Chondrocyte (in vitro differentiated cells): ENCODE measurements around the gene TREH. TPM values are rescaled to one million over a fixed set of nuclear protein-coding genes. Genes with fewer than 3 reads are reported as not detected.

Source experiments
- DNase-seq: peaks from one replicate; pipeline ENCODE4 v3.0.0; 2021; ENCODE audit warnings: mixed read lengths, low spot score
- H3K27ac Mint-ChIP-seq: one replicate; pipeline ENCODE4 v1.8.0; 2021; ENCODE audit warnings: mild to moderate bottlenecking, moderate library complexity, mixed read lengths; ENCODE audit not compliant: unreplicated experiment
- H3K27me3 Mint-ChIP-seq: 2 replicates; pipeline ENCODE4 v1.8.0; 2021; ENCODE audit warnings: low read depth, mixed read lengths
- H3K36me3 Mint-ChIP-seq: 2 replicates; pipeline ENCODE4 v1.8.0; 2021; ENCODE audit warnings: low read depth, mixed read lengths
- H3K4me1 Mint-ChIP-seq: 2 replicates; pipeline ENCODE4 v1.8.0; 2021; ENCODE audit warnings: low read depth, mild to moderate bottlenecking, mixed read lengths
- H3K4me3 Mint-ChIP-seq: one replicate; pipeline ENCODE4 v1.8.0; 2021; ENCODE audit warnings: mild to moderate bottlenecking, moderate library complexity, mixed read lengths; ENCODE audit not compliant: unreplicated experiment
- H3K9me3 Mint-ChIP-seq: 2 replicates; pipeline ENCODE4 v1.8.0; 2021; ENCODE audit warnings: low read depth, mixed read lengths
- total RNA-seq: library from RNA; stranded (reverse); gene quantifications from 3 replicates; pipeline ENCODE4 v1.2.1, GENCODE V29; 2021
- TF ChIP-seq, protein P1 (sequence below): fragments of 200-600 bp; sonication (generic); IDR thresholded peaks from 2 replicates; pipeline ENCODE4 v1.5.0; 2021; ENCODE audit warnings: antibody characterized with exemption, mild to moderate bottlenecking, moderate library complexity

The TREH gene
- total RNA-seq, 1 donor from 2014 or later: not detected

DNA sequence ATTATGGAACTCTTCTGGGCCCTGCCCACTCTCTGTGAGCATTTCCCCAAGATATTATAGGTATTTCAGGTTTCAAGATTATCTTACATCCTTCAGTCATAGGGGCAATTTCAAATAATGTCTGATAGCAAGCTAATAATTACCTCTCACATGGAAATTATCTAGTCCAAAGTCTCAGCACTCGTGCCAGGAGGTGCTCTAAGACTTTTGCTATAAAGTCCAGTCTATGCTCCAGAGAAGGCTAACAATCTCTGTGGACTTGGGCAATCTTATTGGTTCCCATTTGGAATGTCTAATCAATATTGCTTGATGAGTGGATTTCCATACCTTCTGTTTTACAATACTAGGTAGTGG, 5.4 kb downstream of the TREH start:
- Mint-ChIP-seq H3K4me1 (no peaks in the 10 kb centered on the region), H3K9me3 (peaks cover 18% of the 10 kb centered on the region)
- TF ChIP-seq, protein P1, sequence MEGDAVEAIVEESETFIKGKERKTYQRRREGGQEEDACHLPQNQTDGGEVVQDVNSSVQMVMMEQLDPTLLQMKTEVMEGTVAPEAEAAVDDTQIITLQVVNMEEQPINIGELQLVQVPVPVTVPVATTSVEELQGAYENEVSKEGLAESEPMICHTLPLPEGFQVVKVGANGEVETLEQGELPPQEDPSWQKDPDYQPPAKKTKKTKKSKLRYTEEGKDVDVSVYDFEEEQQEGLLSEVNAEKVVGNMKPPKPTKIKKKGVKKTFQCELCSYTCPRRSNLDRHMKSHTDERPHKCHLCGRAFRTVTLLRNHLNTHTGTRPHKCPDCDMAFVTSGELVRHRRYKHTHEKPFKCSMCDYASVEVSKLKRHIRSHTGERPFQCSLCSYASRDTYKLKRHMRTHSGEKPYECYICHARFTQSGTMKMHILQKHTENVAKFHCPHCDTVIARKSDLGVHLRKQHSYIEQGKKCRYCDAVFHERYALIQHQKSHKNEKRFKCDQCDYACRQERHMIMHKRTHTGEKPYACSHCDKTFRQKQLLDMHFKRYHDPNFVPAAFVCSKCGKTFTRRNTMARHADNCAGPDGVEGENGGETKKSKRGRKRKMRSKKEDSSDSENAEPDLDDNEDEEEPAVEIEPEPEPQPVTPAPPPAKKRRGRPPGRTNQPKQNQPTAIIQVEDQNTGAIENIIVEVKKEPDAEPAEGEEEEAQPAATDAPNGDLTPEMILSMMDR: no peak

DNA sequence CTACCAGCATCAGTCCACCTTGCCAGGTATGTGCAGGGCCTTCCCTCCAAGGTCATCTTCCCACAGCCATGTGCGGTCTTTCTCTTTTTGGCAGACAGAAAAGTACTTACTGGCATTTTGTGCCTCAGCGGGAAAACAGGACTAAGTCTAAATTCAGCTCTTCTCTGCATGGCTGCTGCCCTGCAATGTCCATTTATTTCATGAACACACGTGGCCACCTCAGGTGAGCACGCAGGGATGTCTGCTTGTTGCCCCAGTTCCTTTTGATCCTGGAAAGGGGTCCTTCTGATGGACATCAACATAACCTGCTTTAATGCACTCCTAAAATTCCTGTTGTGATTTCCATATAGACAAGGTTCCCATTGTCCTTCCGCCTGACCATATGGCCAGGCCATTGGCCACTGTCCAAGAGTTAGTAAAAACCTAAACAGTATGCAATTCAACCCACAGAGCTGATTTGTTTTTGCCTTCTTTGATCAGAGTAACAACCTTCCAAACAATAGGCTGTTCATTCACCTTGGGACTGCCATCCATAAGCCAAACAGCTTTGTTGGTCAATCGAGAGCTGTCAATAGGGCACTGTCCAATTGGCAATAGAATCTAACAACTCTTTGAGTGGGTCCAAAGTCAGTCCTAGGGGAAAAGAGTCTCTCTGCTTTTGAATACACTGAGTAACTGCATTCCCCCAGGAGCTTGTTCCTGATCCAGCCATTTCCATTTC, 5.9 kb downstream of the TREH start:
- Mint-ChIP-seq H3K27me3 (peaks cover 3% of the 10 kb centered on the region), H3K36me3 (no peaks in the 10 kb centered on the region)

More for the DNA sequence above, 5.4 kb downstream of the TREH start:
- peaks cover 3% of the 10 kb centered on the region for H3K27me3 Mint-ChIP-seq
- H3K27ac Mint-ChIP-seq: no peak overlapping the region
- no peak for DNase-seq
- H3K4me3 Mint-ChIP-seq: no peak overlapping the region
- H3K36me3 Mint-ChIP-seq: no peaks in the 10 kb centered on the region

DNA sequence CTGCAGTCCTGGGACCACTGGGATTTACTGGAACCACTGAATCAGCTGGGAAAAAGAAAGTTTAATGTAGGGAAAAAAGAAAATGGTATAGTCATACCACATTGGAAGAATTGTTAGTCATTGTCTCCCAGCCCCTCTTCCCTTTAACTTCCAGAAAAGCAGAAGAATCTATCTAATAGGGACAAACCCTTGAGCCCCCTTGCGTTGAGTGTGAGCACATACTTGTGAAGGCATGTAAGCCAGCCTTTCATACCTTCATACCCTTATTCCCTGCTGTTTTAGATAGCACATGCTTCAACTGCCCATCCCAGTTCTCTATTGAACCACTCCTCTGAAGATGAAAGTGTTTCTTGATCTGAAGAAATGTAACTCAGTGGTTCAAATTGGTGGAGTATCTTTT, 6.6 kb downstream of the TREH start:
- Mint-ChIP-seq H3K36me3 (no peaks in the 10 kb centered on the region), H3K4me3 (no peak overlapping the region), H3K9me3 (peaks cover 18% of the 10 kb centered on the region), H3K4me1 (no peaks in the 10 kb centered on the region), H3K27ac (no peak overlapping the region), H3K27me3 (peaks cover 3% of the 10 kb centered on the region)
- TF ChIP-seq, protein P1: peak; percentile 49
- DNase-seq: no peak

More for the DNA sequence above, 5.9 kb downstream of the TREH start:
- peaks cover 18% of the 10 kb centered on the region for H3K9me3 Mint-ChIP-seq
- no peak overlapping the region for H3K27ac Mint-ChIP-seq
- TF ChIP-seq, protein P1: no peak
- DNase-seq: no peak
- no peak overlapping the region for H3K4me3 Mint-ChIP-seq
- H3K4me1 Mint-ChIP-seq: no peaks in the 10 kb centered on the region

DNA sequence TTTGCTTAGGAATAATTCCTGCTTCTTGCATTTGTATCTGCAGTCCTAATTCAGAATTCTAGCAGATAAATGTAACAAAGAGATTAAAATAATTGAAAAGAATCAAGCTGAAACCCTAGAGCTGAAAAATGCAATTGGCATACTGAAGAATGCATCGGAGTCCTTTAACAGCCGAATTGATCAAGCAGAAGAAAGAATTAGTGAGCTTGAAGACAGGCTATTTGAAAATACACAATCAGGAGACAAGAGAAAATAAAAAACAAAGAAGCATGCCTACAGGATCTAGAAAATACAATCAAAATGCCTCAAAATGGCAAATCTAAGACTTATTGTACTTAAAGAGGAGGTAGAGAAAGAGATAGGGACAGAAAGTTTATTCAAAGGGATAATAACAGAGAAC, 8.2 kb downstream of the TREH start:
- H3K4me3 Mint-ChIP-seq: no peak overlapping the region
- TF ChIP-seq, protein P1: no peak
- H3K4me1 Mint-ChIP-seq: no peaks in the 10 kb centered on the region
- H3K36me3 Mint-ChIP-seq: no peaks in the 10 kb centered on the region
- DNase-seq: no peak
- H3K9me3 Mint-ChIP-seq: peaks cover 18% of the 10 kb centered on the region
- no peak overlapping the region for H3K27ac Mint-ChIP-seq
- H3K27me3 Mint-ChIP-seq: peaks cover 3% of the 10 kb centered on the region

DNA sequence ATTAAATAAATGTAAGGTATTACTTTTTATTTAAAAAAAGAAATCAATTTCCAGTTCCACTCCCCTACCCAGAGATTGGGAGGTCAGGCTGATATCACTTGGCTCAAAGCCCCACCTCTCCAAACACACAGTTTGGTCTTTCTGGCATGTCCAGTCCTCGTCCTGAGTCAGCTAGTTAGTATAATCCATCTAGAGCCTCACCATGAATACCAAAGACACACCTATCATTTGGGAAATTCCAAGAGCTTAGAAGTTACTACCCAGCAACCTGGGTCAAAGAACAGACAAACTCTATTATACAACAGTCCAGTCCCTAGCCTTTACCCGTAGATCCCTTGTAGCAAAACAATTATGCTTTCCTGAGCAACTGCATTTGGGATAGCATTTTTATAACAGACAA, 9.4 kb downstream of the TREH start:
- Mint-ChIP-seq H3K36me3 (no peaks in the 10 kb centered on the region), H3K27me3 (peaks cover 3% of the 10 kb centered on the region), H3K27ac (no peak overlapping the region), H3K4me1 (no peaks in the 10 kb centered on the region), H3K4me3 (no peak overlapping the region), H3K9me3 (peaks cover 18% of the 10 kb centered on the region)
- TF ChIP-seq, protein P1: no peak
- no peak for DNase-seq
